Medulla oblongata (tissue), 1 donor: Measurements from ENCODE around the gene SMCHD1.

Experiments
- DNase-seq: peaks from one replicate; pipeline ENCODE4 v3.0.0-alpha.2; 2015; ENCODE audit errors: extremely low spot score

The SMCHD1 gene

DNA sequence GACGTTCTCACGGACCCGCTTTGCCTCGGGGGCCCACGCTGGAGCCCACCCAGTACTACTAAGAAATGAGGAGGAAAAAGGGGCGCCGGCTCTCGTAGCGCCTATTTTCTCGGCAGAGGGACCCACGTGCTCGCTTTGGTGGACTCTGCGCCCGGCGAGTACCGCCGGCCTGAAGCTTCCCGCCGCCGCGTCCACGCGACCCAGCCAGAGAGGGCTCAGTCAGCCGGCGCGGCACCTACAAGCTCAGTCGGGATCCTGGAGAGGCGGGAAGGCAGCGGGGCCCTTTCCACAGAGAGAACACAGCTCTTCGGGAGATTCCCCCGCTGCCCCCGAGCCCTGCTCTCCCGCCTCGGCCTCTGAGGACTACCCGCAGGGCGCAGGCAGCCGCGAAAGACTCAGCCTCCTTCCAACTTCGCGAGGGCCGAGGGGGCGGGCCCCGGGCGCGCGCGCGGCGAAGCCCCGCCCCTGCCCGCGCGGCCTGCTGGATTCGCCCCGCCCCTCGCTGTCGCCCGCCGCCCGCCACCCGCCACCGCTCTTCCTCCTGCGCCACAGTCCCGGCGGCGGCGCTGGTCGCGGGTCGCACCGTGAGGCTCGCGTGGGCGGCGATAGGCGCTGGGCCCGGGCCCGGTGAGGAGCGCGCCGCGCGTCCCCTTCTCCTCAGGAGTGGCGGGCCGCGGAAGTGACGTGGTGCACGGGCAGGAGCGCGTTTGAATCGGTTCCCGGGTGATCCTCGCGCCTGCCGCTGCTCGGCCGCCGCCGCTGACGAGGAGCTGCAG lies at the start of gene SMCHD1:
Gene SMCHD1 (plus strand): TSS at position 549 of the 776 bp plus-strand sequence. CDS start 350 bp downstream, outside the sequence.
- DNase-seq = peak; percentile 82

DNA sequence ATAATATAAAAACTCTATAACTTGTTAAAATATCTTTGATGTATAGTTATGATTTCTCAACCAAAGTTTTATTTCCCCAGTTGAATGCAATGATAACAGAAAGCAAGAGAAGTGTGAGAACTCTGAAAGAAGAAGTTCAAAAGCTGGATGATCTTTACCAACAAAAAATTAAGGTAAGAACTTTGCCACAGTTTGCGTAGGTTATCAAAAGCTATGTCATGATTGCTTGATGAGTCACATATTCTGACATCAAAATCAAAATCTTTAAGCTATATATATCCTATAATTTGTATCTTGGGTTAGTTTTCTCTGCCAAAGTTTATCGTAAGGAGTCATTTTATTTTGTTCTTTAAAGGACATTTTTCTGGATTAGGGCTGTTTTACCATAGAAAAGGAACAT lies 49.2 kb upstream of the SMCHD1 start:
- no peak for DNase-seq

DNA sequence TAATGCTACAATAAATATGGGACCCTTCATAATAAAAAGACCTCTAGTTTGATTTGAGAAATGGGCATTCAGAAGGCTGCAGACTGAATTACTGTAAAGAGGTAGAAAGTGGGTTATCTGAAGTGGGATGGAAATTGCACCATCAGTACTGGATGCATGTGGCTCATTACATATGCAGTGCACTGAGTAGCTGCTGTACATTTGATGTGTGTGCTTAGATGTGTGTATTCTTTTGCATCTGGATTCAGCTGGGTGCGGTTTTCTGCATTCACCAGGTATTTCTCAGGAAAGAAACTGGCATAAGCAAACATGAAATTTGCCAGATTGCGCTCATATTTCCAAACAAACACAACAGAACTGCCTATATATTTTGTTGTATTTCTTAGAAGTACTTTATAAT lies 45.9 kb upstream of the SMCHD1 start:
- DNase-seq = no peak

DNA sequence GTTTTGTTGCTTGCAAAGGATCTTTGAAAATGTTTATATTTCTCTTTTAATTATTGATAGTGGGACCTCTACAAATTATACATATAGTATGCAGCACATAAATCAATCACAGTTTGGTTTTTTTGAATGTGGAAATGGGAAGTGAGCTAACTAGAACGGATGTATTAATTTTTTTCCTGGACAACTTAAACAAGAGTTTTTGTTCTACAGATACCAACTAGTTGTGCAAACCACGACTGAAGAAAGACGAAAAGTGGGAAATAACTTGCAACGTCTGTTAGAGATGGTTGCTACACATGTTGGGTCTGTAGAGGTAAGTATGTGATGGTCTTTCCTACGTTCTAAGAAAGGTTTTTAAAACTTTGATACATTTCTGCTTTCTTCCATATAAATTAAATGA lies 45.0 kb upstream of the SMCHD1 start:
- no peak for DNase-seq

DNA sequence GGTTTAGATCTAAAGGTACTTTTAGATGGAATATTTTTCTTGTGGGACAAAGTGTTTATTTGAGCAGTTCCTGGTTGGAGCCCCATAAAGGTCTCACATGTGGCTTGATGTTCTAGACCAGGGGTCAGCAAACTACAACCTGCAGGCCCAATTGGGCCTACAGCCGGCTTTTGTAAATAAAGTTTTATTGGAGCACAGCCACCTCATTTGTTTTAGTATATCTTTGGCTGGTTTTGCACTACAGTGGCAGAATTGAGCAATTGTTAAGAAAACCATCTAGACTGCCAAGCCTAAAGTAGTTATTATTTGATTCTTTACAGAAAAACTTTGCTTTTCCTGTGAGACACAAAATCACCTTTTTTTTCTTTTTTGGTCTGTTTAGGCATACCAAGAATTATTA lies 42.5 kb upstream of the SMCHD1 start:
- no peak for DNase-seq

DNA sequence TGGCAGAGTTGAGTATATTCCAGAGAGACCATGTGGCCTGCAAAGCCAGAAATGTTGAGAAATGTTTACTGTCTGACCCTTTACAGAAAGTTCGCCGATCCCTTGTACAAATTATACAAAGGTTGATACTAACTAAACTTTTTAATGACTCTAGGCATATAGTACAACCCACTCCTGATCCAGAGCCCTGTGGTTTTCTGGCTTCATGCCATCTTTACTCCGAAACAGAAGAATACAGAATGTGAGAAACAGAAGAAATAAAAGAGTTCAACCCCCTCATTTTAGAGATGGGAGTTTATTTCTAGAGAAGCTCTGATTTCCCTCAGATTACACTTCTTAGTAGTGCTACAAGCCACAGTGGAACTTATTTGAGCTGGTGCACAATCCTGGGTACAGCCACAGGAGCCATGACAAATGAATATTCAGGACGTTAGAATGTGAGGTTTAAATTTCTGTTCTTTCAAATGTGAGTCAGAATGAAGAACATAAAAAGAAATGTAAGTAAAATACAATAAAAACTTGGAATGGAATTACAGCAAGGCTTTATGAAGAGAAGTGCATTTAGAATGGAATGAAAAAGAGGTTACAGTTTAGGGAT lies 38.0 kb upstream of the SMCHD1 start:
- no peak for DNase-seq

DNA sequence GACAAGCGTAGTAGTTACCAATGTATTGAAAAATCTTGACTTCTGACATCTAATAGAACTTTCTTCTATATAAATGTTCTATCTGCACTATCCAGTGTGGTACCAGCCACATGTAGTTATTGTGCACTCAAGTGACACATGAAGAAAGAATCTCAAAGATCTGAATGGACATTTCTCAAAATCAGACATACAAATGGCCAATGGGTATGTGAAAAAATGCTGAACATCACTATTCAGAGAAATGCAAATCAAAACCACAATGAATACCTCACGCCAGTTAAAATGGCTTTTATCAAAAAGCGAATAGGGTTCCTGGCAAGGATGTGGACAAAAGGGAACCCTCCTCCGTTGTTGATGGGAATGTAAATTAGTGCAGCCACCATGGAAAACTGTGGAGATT lies 37.5 kb upstream of the SMCHD1 start:
- no peak for DNase-seq

DNA sequence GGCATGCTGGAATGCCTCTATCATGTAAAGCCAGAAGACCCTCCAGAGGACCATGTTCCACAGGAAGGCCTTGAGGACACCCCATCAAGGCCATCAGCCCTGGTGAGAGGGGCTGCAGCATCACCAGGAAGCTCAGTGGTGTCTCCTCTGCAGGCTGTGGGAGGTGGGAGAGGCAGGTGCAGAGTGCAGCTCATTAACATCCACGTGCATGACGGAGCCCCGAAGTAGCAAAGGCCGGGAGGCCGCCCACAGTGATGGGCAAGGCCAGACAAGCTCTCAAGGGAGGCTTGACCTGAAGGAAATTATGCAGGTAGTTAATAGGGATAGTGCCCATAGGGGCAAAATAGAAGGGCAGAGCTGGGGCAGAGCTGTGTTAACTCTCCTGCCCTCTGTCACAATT lies 30.3 kb upstream of the SMCHD1 start:
- no peak for DNase-seq

DNA sequence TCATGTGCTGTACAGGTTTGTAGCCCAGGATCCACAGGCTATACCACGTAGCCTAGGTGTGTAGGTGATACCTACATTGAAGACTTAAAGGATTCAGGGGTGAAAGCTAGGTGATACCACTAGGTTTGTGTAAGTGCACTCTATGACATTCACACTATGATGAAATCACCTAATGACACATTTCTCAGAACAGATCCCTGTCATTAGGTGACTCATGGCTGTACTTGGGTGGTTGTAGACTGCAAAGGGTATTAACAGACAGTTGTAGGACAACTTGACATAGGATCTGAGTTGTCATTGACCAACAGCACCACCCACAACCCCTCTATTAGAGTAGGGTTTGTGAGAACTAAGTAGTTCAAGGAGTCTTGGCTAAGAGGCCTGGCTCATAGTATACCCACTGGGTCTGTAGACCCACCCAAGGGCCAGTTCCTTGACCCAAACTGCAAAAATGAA lies 27.7 kb upstream of the SMCHD1 start:
- DNase-seq = no peak

DNA sequence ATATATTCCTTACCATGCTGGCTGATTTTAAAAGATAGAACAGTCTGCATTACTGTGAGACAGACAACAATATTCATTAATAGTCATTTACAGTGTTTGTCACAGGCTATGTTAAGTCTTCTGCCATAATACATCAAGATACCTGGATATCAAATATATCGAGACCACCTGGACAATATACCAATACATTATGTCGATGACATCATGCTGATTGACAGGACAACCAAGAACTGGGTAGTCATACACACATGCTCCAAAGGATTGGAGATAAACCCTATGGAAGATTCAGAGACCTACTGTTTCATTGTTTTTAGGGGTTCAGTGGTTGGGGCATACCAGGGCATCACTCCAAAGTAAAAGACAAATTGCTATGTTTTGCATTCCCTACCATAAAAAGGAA lies 26.5 kb upstream of the SMCHD1 start:
- DNase-seq = no peak

DNA sequence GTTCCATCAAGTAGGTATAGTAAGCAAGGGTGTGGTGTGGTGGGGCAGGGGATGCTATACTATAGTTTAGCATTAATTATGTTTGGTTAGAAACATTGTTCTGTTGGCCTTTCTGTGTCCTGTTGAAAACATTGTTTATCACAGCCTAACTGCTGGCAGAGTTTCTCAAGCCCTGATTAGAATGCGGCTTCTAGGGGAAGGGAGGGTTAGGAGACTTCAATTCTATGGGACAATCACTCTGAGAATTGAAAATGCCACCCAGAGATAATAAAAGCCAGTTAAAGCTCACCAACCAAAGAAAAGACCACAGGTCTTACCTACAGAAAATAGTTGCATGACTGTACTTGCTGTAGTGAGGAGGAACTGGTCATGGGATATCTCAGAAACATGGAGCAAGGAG lies 19.9 kb upstream of the SMCHD1 start:
- DNase-seq = no peak

DNA sequence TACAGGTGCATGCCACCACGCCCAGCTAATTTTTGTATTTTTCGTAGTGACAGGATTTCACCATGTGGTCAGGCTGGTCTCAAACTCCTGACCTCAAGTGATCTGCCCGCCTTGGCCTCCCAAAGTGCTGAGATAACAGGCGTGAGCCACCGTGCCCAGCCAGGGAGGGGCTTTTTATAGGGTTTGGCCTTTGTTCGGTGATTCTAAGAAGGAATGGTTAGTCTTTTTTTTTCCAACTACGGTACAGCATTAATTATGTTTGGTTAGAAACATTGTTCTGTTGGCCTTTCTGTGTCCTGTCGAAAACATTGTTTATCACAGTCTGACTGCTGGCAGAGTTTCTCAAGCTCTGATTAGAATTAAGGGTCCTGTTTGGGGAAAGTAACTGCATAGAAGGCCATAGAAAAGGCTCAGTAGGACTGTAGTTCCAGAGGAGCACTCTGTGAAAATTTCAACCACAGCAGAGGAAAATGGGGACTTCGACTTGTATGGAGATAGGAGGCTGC lies 19.3 kb upstream of the SMCHD1 start:
- no peak for DNase-seq

DNA sequence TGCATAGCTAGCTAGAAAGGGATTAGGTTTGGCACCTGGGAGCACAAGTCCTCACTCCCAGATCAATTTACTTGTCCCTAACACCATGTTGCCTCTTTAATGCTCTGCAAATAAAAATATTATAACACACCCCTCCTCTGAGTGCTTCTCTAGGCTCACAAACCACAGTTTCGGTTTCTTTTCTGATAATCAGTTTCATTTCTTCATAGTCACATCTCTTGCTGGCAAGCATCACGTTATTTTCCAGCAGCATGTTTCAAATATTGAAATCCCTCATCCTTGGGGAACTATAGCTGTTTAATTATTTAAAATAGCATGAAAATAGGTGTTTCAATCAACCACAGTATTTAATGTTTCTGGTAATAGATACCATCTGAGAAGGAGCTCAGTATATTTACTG lies 13.9 kb upstream of the SMCHD1 start:
- DNase-seq = peak; percentile 66

DNA sequence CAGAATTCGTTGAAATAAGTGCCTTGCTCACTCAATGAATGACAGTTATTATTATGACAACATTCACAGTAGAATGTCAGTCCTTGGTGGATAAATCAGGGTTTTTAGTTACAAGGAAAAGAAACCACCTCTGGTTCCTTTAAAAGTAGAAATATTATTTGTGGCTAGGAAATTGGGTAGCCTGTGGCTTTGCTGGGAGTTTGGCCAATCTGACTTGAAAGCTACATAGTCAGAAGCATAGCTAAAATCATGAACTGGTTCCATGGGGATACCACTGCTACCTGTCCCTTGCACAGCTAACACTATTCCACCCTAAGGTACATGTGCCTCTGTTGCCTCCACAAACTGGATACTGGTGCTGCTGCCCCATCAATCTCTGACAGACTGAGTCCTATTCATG lies 12.8 kb upstream of the SMCHD1 start:
- DNase-seq = no peak

DNA sequence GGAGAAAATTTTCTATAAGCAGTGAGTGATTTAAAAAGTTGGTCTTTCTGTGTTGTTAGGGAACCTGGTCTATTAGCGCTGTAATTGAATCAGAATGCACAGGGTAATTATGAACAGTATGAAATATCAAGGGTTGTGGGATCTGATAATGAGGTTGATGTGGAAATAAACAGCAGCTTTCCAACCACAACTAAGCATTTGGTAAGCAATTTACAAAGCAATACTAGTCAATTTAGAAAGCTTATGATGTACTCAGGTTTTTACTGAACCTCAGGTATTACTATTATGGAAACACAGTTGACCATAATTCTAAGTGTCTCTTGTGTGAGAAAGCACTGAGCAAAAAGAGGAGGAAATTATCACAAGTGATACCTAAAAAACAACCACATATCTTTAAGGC lies 11.0 kb upstream of the SMCHD1 start:
- no peak for DNase-seq

DNA sequence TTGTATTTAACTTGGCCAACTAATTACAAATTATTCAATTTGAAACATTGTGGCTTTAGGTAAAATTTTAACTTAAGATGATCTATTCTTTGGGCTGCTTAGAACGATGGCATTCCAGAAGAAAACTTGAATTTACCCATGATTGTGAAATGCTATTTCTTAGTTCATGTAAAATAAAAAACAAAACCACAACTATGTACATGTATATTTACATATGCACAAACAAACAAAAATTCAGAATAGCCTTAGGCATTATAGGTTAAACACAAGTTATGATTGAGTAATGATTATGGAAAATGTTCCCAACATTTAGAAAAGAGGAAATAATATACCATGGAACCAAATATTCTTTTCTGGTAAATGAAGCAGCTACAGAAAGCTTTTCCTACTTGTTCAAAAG lies 3.5 kb upstream of the SMCHD1 start:
- no peak for DNase-seq

DNA sequence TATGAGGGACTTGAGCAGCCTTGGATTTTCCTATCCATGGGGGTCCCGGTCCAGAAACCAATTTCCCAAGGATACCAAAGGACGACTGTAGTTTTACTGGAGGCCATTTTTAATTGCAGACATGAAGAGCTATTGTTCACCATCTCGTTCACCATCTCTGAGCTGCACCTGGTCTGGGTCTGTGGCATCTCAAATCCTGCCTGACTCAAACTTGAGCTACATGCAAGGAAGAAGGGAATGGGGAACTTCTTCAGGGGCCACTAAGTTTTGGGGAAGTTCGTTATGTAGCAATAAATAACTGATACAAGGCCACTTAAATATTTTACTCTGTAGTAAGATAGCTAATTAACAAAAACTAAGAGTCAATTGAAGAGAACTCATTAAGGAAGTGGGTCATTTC lies 2.1 kb upstream of the SMCHD1 start:
- no peak for DNase-seq

DNA sequence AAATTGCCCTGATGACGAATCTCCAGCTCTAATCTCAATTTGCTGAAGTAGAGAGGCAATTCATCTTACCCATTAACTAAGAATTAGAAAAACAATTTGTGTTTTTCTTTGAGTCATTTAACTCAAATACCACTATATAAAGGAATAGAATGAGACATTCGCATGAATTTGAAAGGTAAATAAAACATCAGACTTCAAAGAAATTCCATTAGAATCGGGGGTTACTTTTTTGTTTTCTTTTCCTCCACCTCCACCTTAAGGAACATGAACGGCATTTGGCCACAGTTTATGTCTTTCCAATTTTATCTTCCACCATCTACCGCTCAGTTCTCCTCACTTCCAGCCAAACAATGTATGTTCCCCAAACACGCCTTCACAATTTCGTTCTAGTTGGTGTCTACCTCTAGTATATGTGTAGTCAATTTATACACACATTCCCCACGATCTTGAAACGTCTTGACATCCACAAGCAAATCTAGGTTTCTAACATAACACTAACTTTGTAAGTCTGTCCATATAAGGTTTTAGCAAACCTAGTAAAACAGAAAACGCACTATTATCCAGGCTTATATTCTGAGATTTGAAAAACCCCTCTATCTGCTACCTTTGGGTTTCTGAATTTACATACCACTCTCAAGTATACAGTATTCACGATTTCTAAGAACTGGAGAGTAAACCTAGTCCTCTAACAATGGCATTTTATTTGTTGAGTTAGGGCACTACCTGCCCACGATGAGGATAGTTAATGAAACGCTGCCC lies 1.2 kb upstream of the SMCHD1 start:
- DNase-seq = peak; percentile 27

DNA sequence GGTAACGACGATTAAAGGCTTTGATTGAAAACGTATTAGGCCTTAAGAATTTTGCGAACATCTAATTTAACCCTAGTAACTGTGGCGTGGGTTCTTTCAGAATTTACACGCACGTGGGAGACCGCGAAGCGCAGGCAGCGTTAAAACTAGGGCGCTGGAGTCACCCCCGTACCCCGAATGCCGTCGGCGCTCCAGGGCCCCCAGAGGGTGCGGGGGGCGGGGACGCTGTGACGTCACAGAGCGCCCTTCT lies 673 bp upstream of the SMCHD1 start:
- DNase-seq = no peak

DNA sequence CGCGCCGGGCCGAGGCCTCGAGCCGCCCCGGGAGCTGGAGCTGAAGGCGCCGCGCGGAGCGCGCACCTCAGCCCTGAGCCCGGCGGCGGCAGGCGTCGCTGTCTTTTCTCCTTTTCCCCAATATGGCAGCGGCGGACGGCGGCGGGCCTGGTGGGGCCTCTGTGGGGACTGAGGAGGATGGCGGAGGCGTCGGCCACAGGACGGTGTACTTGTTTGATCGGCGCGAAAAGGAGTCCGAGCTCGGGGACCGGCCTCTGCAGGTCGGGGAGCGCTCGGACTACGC lies 369 bp downstream of the SMCHD1 start:
- no peak for DNase-seq

DNA sequence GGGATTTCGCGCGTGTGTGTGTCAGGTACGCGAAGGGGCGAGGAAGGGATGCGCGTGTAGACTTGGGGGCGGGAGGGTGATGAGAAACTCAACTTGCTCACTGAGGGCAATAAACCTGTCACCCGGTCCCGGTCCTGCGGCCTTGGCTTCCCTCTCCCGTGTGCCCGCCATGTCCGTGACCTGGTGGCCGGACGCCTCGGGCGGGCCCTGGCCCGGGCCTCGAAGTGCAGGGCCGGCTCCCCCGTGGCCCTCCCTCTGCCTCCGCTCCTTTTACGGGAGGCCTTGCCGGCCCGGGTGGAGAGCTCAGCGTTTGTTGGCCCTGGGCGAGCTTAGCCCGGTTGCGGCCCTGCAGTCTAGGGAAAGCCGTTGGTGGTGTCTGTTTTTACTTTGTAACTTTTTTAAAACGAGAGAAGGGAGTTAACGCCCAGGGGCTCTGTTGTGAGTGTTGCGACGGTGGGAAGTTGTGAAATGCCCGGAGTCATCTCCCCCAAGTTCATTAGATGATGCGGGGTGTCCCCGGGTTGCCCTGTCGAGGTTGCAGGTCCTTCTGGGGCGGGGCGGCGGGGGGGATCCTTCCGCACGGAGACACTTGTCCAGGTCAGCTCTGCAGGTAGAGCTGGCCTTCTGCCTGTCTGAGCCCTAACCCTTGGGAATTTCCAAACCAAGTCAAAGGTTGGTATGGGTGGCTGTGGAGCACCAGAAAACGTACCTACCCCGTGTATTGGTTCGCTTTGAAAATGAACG lies 883 bp downstream of the SMCHD1 start:
- peak; percentile 37 for DNase-seq

DNA sequence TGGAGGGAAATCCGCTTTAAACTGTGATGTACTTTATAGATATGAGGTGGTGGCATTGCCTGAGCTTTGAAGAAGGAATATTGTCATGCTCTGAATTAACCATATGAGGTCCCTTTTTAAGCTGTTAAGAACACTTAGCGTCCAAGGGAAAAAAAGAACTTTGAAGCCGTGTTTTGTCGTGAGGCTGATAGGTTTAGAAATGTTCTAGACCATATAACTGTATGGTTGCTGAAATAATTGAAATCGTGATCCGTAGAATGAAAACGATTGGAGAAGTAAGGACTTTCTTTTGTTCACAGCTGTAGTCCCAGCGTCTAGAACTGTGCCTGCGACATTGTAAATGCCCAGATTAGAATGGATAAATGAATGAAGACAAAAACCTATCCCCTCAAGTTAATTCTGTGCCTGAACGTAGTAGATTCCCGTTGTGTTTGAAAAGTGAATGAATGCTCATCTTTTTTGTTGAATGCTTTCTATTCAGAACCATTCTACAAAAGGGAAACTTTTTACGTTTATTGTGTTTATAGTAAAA lies 1.5 kb downstream of the SMCHD1 start:
- no peak for DNase-seq
